K562 (cell line): Measurements from ENCODE around the gene FBXL3. TPM values are rescaled to one million over a fixed set of nuclear protein-coding genes. Genes with fewer than 3 reads are reported as not detected.

ENCODE experiments used
- FOXM1 ChIP-seq, 2 experiments: fragments of 450-650 bp in 1 of 2; sonication (generic) in 1 of 2; formaldehyde crosslinking in 1 of 2; IDR thresholded peaks; 2 replicates each; pipeline versions ENCODE4 v1.6.1 to v1.9.0; 2017 to 2022; ENCODE audit warnings: low read depth in 2 of 2, mild to moderate bottlenecking in 2 of 2, missing genetic modification reagents in 1 of 2, moderate library complexity in 1 of 2
- GABPA ChIP-seq: fragments of 200-800 bp; sonication (Bioruptor generic); conservative IDR thresholded peaks from 2 replicates; pipeline ENCODE4 v1.6.1; 2016; ENCODE audit warnings: low read depth, missing genetic modification characterization, missing compliant biosample characterization
- HMGN3 ChIP-seq: IDR thresholded peaks from 2 replicates; pipeline ENCODE4 v1.6.1; 2011; ENCODE audit warnings: borderline replicate concordance, low read depth, mild to moderate bottlenecking, mixed read lengths, low read length; ENCODE audit not compliant: insufficient read length; ENCODE audit errors: extremely low read depth
- KAT7 ChIP-seq: sonication (generic); formaldehyde crosslinking; IDR thresholded peaks from 2 replicates; pipeline ENCODE4 v1.8.0; 2022; ENCODE audit warnings: missing genetic modification reagents, mild to moderate bottlenecking, borderline replicate concordance
- MAFK ChIP-seq: IDR thresholded peaks from 2 replicates; pipeline ENCODE4 v1.6.1; 2011; ENCODE audit warnings: low read length, improper control_type of control experiment
- PHF8 ChIP-seq: fragments of 200-600 bp; sonication (generic); IDR thresholded peaks from 2 replicates; pipeline ENCODE4 v1.6.1; 2012; ENCODE audit warnings: mixed run types, mild to moderate bottlenecking, inconsistent platforms, low read length, moderate library complexity, borderline replicate concordance
- PML ChIP-seq: IDR thresholded peaks from 2 replicates; pipeline ENCODE4 v1.6.1; 2012; ENCODE audit warnings: low read length, inconsistent platforms
- POLR2A ChIP-seq: fragments of 450-650 bp; conservative IDR thresholded peaks from 2 replicates; pipeline ENCODE4 v1.6.1; 2016
- TOE1 ChIP-seq, 2 experiments: fragments of 450-650 bp in 1 of 2; sonication (generic) in 1 of 2; formaldehyde crosslinking in 1 of 2; IDR thresholded peaks; 2 replicates each; pipeline versions ENCODE4 v1.7.1 to v1.8.0; 2016 to 2022; ENCODE audit warnings: borderline replicate concordance in 2 of 2, mild to moderate bottlenecking in 2 of 2, antibody characterized with exemption in 1 of 2, inconsistent platforms in 1 of 2, low read depth in 1 of 2, missing genetic modification reagents in 1 of 2, moderate library complexity in 1 of 2
- ZNF324 ChIP-seq: fragments of 250-450 bp; sonication (Bioruptor Pico); IDR thresholded peaks from 2 replicates; pipeline ENCODE4 v1.4.0; 2020; ENCODE audit warnings: mild to moderate bottlenecking
- polyA plus RNA-seq, 8 experiments: library from polyadenylated mRNA; depleted of rRNA in 4 of 8; stranded (reverse) in 5 of 8; unstranded in 3 of 8; fragments of >200 nt; fragmentation: Nextera tagmentation in 2 of 8; fragmentation: Illumina TruSeq in 1 of 8; extraction: Ambion mirVana in 2 of 8; extraction: Trizol in 1 of 8; gene quantifications; 2 replicates each; pipeline versions ENCODE4 v1.2.1 to v1.2.3, GENCODE V29; 2011 to 2014; ENCODE audit warnings: inconsistent platforms in 1 of 8, missing spikeins in 1 of 8
- total RNA-seq, 7 experiments: library from RNA; depleted of rRNA in 6 of 7; stranded (reverse); fragments of >200 nt in 6 of 7; fragmentation: Illumina TruSeq in 2 of 7; extraction: Trizol in 2 of 7; gene quantifications; 2 replicates each; pipeline versions ENCODE4 v1.2.1 to v1.2.3, GENCODE V29; 2011 to 2021; ENCODE audit warnings: low replicate concordance in 1 of 7
- TF ChIP-seq, protein P1 (sequence below): sonication (generic); formaldehyde crosslinking; IDR thresholded peaks from 2 replicates; pipeline ENCODE4 v1.8.0; 2022; ENCODE audit warnings: mild to moderate bottlenecking, missing genetic modification reagents
- TF ChIP-seq, protein P2 (sequence below), 2 experiments: fragments of 450-650 bp in 1 of 2; sonication (generic) in 1 of 2; formaldehyde crosslinking in 1 of 2; IDR thresholded peaks; 2 replicates each; pipeline versions ENCODE4 v1.7.1 to v1.9.0; 2016 to 2022; ENCODE audit warnings: inconsistent platforms in 1 of 2, mild to moderate bottlenecking in 1 of 2, missing genetic modification reagents in 1 of 2

FBXL3 gene
- total and polyA plus RNA-seq, 9 of the 15 experiments (the other 6 are each of a cell fraction or from before 2014, with no cell fraction given) = 3.8 to 16.4 (median 12.6) TPM

DNA sequence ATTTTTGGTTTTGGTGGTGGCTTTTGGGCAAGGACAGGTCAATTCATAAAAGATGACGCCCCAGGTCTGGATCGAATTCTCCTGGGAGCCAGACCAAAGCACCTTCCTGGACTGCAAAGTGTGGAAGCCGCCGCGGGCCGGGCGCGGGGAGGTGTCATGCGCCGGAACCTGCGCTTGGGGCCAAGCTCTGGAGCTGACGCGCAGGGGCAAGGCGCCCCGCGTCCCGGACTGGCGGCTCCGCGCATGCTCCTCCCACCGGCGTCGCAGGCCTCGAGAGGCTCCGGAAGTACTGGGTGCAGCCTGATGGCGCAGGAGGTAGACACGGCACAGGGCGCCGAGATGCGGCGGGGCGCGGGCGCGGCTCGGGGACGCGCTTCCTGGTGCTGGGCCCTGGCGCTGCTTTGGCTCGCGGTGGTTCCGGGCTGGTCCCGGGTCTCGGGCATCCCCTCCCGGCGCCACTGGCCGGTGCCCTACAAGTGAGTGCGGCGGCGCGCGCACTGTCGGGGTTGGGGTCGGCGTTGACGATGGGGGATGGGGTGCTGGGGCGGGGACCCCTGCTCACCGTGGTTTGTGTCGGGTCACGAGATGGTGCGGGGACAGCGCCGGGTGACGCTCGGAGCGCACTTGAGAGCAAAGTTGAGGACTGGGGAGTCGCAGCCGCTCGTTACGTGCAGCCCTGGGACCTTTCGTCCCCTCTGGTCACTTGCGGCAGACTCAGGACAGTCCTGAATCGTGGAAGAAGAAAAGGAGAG, 35.0 kb downstream of the FBXL3 start, which contains the start of gene CLN5 (continued):
- peak; percentile 77; the same call in 1 of the 2 replicates for TF ChIP-seq PHF8
- TF ChIP-seq, protein P1, sequence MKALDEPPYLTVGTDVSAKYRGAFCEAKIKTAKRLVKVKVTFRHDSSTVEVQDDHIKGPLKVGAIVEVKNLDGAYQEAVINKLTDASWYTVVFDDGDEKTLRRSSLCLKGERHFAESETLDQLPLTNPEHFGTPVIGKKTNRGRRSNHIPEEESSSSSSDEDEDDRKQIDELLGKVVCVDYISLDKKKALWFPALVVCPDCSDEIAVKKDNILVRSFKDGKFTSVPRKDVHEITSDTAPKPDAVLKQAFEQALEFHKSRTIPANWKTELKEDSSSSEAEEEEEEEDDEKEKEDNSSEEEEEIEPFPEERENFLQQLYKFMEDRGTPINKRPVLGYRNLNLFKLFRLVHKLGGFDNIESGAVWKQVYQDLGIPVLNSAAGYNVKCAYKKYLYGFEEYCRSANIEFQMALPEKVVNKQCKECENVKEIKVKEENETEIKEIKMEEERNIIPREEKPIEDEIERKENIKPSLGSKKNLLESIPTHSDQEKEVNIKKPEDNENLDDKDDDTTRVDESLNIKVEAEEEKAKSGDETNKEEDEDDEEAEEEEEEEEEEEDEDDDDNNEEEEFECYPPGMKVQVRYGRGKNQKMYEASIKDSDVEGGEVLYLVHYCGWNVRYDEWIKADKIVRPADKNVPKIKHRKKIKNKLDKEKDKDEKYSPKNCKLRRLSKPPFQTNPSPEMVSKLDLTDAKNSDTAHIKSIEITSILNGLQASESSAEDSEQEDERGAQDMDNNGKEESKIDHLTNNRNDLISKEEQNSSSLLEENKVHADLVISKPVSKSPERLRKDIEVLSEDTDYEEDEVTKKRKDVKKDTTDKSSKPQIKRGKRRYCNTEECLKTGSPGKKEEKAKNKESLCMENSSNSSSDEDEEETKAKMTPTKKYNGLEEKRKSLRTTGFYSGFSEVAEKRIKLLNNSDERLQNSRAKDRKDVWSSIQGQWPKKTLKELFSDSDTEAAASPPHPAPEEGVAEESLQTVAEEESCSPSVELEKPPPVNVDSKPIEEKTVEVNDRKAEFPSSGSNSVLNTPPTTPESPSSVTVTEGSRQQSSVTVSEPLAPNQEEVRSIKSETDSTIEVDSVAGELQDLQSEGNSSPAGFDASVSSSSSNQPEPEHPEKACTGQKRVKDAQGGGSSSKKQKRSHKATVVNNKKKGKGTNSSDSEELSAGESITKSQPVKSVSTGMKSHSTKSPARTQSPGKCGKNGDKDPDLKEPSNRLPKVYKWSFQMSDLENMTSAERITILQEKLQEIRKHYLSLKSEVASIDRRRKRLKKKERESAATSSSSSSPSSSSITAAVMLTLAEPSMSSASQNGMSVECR (CRISPR knock-in tag) = no peak
- TF ChIP-seq ZNF324 (CRISPR knock-in tag) = no peak
- TF ChIP-seq, protein P2, sequence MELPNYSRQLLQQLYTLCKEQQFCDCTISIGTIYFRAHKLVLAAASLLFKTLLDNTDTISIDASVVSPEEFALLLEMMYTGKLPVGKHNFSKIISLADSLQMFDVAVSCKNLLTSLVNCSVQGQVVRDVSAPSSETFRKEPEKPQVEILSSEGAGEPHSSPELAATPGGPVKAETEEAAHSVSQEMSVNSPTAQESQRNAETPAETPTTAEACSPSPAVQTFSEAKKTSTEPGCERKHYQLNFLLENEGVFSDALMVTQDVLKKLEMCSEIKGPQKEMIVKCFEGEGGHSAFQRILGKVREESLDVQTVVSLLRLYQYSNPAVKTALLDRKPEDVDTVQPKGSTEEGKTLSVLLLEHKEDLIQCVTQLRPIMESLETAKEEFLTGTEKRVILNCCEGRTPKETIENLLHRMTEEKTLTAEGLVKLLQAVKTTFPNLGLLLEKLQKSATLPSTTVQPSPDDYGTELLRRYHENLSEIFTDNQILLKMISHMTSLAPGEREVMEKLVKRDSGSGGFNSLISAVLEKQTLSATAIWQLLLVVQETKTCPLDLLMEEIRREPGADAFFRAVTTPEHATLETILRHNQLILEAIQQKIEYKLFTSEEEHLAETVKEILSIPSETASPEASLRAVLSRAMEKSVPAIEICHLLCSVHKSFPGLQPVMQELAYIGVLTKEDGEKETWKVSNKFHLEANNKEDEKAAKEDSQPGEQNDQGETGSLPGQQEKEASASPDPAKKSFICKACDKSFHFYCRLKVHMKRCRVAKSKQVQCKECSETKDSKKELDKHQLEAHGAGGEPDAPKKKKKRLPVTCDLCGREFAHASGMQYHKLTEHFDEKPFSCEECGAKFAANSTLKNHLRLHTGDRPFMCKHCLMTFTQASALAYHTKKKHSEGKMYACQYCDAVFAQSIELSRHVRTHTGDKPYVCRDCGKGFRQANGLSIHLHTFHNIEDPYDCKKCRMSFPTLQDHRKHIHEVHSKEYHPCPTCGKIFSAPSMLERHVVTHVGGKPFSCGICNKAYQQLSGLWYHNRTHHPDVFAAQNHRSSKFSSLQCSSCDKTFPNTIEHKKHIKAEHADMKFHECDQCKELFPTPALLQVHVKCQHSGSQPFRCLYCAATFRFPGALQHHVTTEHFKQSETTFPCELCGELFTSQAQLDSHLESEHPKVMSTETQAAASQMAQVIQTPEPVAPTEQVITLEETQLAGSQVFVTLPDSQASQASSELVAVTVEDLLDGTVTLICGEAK (IDR thresholded peaks at IDR 0.05) = peak; percentile 78
- TF ChIP-seq, protein P2 (CRISPR knock-in tag; IDR thresholded peaks at IDR 0.05) = no peak
- peak; percentile 90 for TF ChIP-seq GABPA (tag)
- TF ChIP-seq KAT7 (CRISPR knock-in tag) = no peak
- peak; percentile 85 for TF ChIP-seq POLR2A
- TF ChIP-seq MAFK = no peak
- TF ChIP-seq PML = peak; percentile 66; the same call in 1 of the 2 replicates
- TF ChIP-seq TOE1 (IDR thresholded peaks at IDR 0.05; ENCODE audit: borderline replicate concordance) = no peak; the same call in 1 of the 2 replicates
- no peak for TF ChIP-seq TOE1 (CRISPR knock-in tag; IDR thresholded peaks at IDR 0.05; ENCODE audit: borderline replicate concordance, low read depth)
- TF ChIP-seq HMGN3 = peak; percentile 72
- TF ChIP-seq FOXM1 (IDR thresholded peaks at IDR 0.05; ENCODE audit: low read depth) = no peak
- no peak for TF ChIP-seq FOXM1 (CRISPR knock-in tag; IDR thresholded peaks at IDR 0.05; ENCODE audit: low read depth)
